Activated CD4-positive, alpha-beta T cell treated with anti-CD3 and anti-CD28 coated beads, Interleukin-2, Interleukin-6, amounts not matched to agents 100 ng/mL and 50 ng/mL, durations not matched to agents 16 hours and 8 hours (primary cell): Measurements from ENCODE around the gene SMPDL3A.

ENCODE experiments used
- DNase-seq: peaks from one replicate; pipeline ENCODE4 v3.0.0-alpha.2; 2020

Gene SMPDL3A

GRCh38 chr6:122778985-122779661 is 9.9 kb upstream of the SMPDL3A start:
- no peak for DNase-seq

- no peak for DNase-seq
Observed at GRCh38 chr6:122779667-122780066, 9.4 kb upstream of the SMPDL3A start, which contains the start of gene FABP7. TSS of gene FABP7 (plus strand) at chr6:122779716. CDS start at chr6:122779795, 79 bp downstream.

GRCh38 chr6:122780114-122780513 is 8.9 kb upstream of the SMPDL3A start:
- no peak for DNase-seq

GRCh38 chr6:122781716-122782115 is 7.3 kb upstream of the SMPDL3A start:
- DNase-seq = no peak

- no peak for DNase-seq
Observed at GRCh38 chr6:122783401-122783800, 5.7 kb upstream of the SMPDL3A start.

GRCh38 chr6:122785891-122786290 is 3.2 kb upstream of the SMPDL3A start:
- no peak for DNase-seq

- DNase-seq = no peak
Observed at GRCh38 chr6:122787721-122788120, 1.3 kb upstream of the SMPDL3A start.

- DNase-seq = no peak
Observed at GRCh38 chr6:122788208-122788607, 850 bp upstream of the SMPDL3A start.

- DNase-seq = no peak
Observed at GRCh38 chr6:122788663-122789181, 336 bp upstream of the SMPDL3A start.

- DNase-seq = peak; percentile 27
Observed at GRCh38 chr6:122790028-122790422, 967 bp downstream of the SMPDL3A start.

- no peak for DNase-seq
Observed at GRCh38 chr6:122790423-122791309, 1.6 kb downstream of the SMPDL3A start.

GRCh38 chr6:122791310-122791679 is 2.2 kb downstream of the SMPDL3A start:
- DNase-seq = no peak

GRCh38 chr6:122792766-122793165 is 3.7 kb downstream of the SMPDL3A start:
- no peak for DNase-seq

GRCh38 chr6:122797537-122797936 is 8.5 kb downstream of the SMPDL3A start:
- DNase-seq = no peak

GRCh38 chr6:122798099-122798641 is 9.1 kb downstream of the SMPDL3A start:
- DNase-seq = peak; percentile 59

- no peak for DNase-seq
Observed at GRCh38 chr6:122799140-122799745, 10.2 kb downstream of the SMPDL3A start.

GRCh38 chr6:122799916-122800686 is 11.0 kb downstream of the SMPDL3A start:
- DNase-seq = no peak

- no peak for DNase-seq
Observed at GRCh38 chr6:122800906-122801305, 11.8 kb downstream of the SMPDL3A start.

- DNase-seq = no peak
Observed at GRCh38 chr6:122801397-122801796, 12.3 kb downstream of the SMPDL3A start.

GRCh38 chr6:122803171-122803661 is 14.2 kb downstream of the SMPDL3A start:
- DNase-seq = no peak

GRCh38 chr6:122804962-122805485 is 16.0 kb downstream of the SMPDL3A start:
- DNase-seq = no peak

GRCh38 chr6:122806291-122806690 is 17.2 kb downstream of the SMPDL3A start:
- DNase-seq = no peak
